A673 (cell line): ENCODE data around the gene NR6A1. TPM values are rescaled to one million over a fixed set of nuclear protein-coding genes. Genes with fewer than 3 reads are reported as not detected.

ENCODE experiments used
- BruUV-seq: library from RNA; stranded (reverse); fragments of 400-500 nt; replicated peaks from 2 replicates; lab custom pipeline; 2021; lab: Mats Ljungman, UMichigan
- CTCF ChIA-PET: fragments of 300-600 bp; sonication (Branson Sonifier 250); formaldehyde crosslinking; loops from one replicate; lab custom pipeline; 2022; ENCODE audit warnings: antibody characterized with exemption; lab: Charles Lee
- POLR2A ChIA-PET: fragments of 300-600 bp; sonication (Branson Sonifier 250); formaldehyde crosslinking; loops from one replicate; lab custom pipeline; 2022; ENCODE audit warnings: antibody characterized with exemption; ENCODE audit not compliant: low non-redundant PET; lab: Charles Lee
- DNase-seq: peaks from one replicate; pipeline ENCODE4 v3.0.0-alpha.2; 2015; ENCODE audit warnings: low spot score
- H3K27ac ChIP-seq: fragments of 200-600 bp; sonication (generic); 2 replicates; pipeline ENCODE4 v1.5.1; 2016; ENCODE audit warnings: mixed run types, low read depth, mild to moderate bottlenecking, mixed read lengths, antibody characterized with exemption, low read length; ENCODE audit not compliant: poor library complexity, severe bottlenecking
- H3K27me3 ChIP-seq: fragments of 200-600 bp; sonication (generic); replicated peaks from 2 replicates; pipeline ENCODE4 v1.6.1; 2017; ENCODE audit warnings: mixed run types, low read depth, mild to moderate bottlenecking, mixed read lengths, antibody characterized with exemption, low read length; ENCODE audit not compliant: insufficient read depth, poor library complexity
- H3K36me3 ChIP-seq: fragments of 200-600 bp; sonication (generic); 2 replicates; pipeline ENCODE4 v1.6.1; 2016; ENCODE audit warnings: mixed run types, mild to moderate bottlenecking, mixed read lengths, antibody characterized with exemption, low read length; ENCODE audit not compliant: insufficient read depth, poor library complexity, severe bottlenecking
- H3K4me1 ChIP-seq: fragments of 200-600 bp; sonication (generic); 2 replicates; pipeline ENCODE4 v1.6.1; 2017; ENCODE audit warnings: mixed run types, mild to moderate bottlenecking, mixed read lengths, antibody characterized with exemption, low read length; ENCODE audit not compliant: insufficient read depth, poor library complexity, severe bottlenecking
- H3K4me3 ChIP-seq: fragments of 200-600 bp; sonication (generic); 2 replicates; pipeline ENCODE4 v1.5.1; 2016; ENCODE audit warnings: low read depth, mixed run types, mild to moderate bottlenecking, mixed read lengths, low read length; ENCODE audit not compliant: poor library complexity, severe bottlenecking
- H3K9me3 ChIP-seq: fragments of 200-600 bp; sonication (generic); 2 replicates; pipeline ENCODE4 v1.6.1; 2016; ENCODE audit warnings: mixed run types, low read depth, mild to moderate bottlenecking, mixed read lengths, antibody characterized with exemption, low read length; ENCODE audit not compliant: poor library complexity, severe bottlenecking
- CTCF ChIP-seq: fragments of 300-800, 200-600 bp; sonication (generic); conservative IDR thresholded peaks from 2 replicates; pipeline ENCODE4 v1.5.1; 2017; ENCODE audit warnings: low read depth, mild to moderate bottlenecking, antibody characterized with exemption, low read length, moderate library complexity, mixed read lengths
- EZH2 ChIP-seq: fragments of 200-600 bp; sonication (generic); IDR thresholded peaks from 2 replicates; pipeline ENCODE4 v1.6.1; 2017; ENCODE audit warnings: borderline replicate concordance, low read depth, mild to moderate bottlenecking, mixed read lengths, antibody characterized with exemption, low read length; ENCODE audit not compliant: poor library complexity, severe bottlenecking
- intact Hi-C: fragments of 100-400 bp; cut with micrococcal nuclease; formaldehyde crosslinking; loops from one replicate; pipeline ENCODE4 v1.10.0; 2022; ENCODE audit not compliant: unreplicated experiment
- total RNA-seq: library from RNA; stranded (reverse); gene quantifications from 2 replicates; pipeline ENCODE4 v1.2.3, GENCODE V29; 2021

Gene NR6A1
- total RNA-seq, 1 experiment from 2014 or later: 5.3 TPM

GRCh38 chr9:124527781-124528180, 243.3 kb downstream of the NR6A1 start:
- no TSS peak for BruUV-seq
- POLR2A ChIA-PET: no interaction called here
- no peaks in the 10 kb centered on the region for H3K4me1 ChIP-seq
- H3K27me3 ChIP-seq: no peaks in the 10 kb centered on the region
- no peak overlapping the region for H3K4me3 ChIP-seq
- no peak overlapping the region for H3K27ac ChIP-seq
- intact Hi-C loops: no loop called here
- no peak for DNase-seq
- CTCF ChIA-PET: no interaction called here
- no peaks in the 10 kb centered on the region for H3K36me3 ChIP-seq
- no peaks in the 10 kb centered on the region for H3K9me3 ChIP-seq
- TF ChIP-seq CTCF (no peak), EZH2 (no peak)

- Histone ChIP-seq H3K9me3 (no peaks in the 10 kb centered on the region), H3K4me1 (no peaks in the 10 kb centered on the region), H3K27me3 (no peaks in the 10 kb centered on the region), H3K36me3 (no peaks in the 10 kb centered on the region), H3K27ac (no peak overlapping the region), H3K4me3 (no peak overlapping the region)
- ChIA-PET POLR2A (no interaction called here), CTCF (no interaction called here)
- TF ChIP-seq CTCF (no peak), EZH2 (no peak)
- intact Hi-C loops: no loop called here
- no TSS peak for BruUV-seq
- no peak for DNase-seq
Observed at GRCh38 chr9:124526174-124526573, 244.9 kb downstream of the NR6A1 start.

GRCh38 chr9:124522121-124523098, 248.7 kb downstream of the NR6A1 start:
- Histone ChIP-seq H3K27me3 (no peaks in the 10 kb centered on the region), H3K4me1 (no peaks in the 10 kb centered on the region), H3K36me3 (no peaks in the 10 kb centered on the region), H3K27ac (no peak overlapping the region), H3K9me3 (no peaks in the 10 kb centered on the region), H3K4me3 (no peak overlapping the region)
- POLR2A ChIA-PET: no interaction called here
- intact Hi-C loops: no loop called here
- no peak for DNase-seq
- CTCF ChIA-PET: no interaction called here
- BruUV-seq: no TSS peak
- no peak for TF ChIP-seq CTCF
- TF ChIP-seq EZH2: no peak
